Astrocyte of the spinal cord (primary cell): ENCODE results near the gene CACNA1D.

ENCODE experiments used
- DNase-seq: peaks from one replicate; pipeline ENCODE4 v3.0.0; 2011; ENCODE audit warnings: low read depth, low spot score
- H3K4me3 ChIP-seq: 2 replicates; pipeline ENCODE4 v1.5.1; 2011; ENCODE audit warnings: low read depth, mild to moderate bottlenecking, low read length, moderate library complexity
- CTCF ChIP-seq: IDR thresholded peaks from 2 replicates; pipeline ENCODE4 v1.5.1; 2012; ENCODE audit warnings: low read depth, mild to moderate bottlenecking, low read length, inconsistent platforms
- in situ Hi-C: cut with HindIII; loops from 2 replicates; pipeline ENCODE4 v1.10.0; 2017; ENCODE audit warnings: low sequenced_read_pairs

Gene CACNA1D

DNA sequence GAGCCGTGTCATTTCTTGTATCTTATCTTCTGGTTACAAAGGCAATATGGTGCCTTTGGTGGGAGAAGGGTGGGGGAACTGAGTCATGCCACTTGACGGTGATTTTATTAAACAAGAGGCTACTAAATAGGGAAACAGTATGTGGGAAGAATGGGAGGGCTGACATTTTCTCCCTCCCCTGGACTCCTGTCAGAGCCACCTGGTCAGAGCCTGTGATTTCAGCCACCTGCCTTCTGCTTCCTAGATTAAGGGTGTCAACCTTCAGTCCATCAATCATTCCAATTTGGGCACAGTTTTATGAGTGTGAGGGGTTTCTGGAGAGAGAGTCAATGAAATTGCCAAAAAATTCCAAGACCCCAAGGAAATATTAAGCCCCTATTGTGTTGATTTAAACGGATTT, 264.4 kb downstream of the CACNA1D start:
- in situ Hi-C loops, result no loop called here
- DNase-seq, result no peak
- no peak overlapping the region for H3K4me3 ChIP-seq
- no peak for TF ChIP-seq CTCF

- H3K4me3 ChIP-seq, result no peak overlapping the region
- no peak for DNase-seq
- in situ Hi-C loops, result no loop called here
- TF ChIP-seq CTCF, result no peak
Measured at GRCh38 chr3:53763353-53763752, 268.9 kb downstream of the CACNA1D start.

- no peak for TF ChIP-seq CTCF
- no peak overlapping the region for H3K4me3 ChIP-seq
- in situ Hi-C loops, result no loop called here
- DNase-seq, result no peak
Measured at GRCh38 chr3:53764026-53764775, 269.8 kb downstream of the CACNA1D start.

- H3K4me3 ChIP-seq, result no peak overlapping the region
- no peak for DNase-seq
- in situ Hi-C loops, result no loop called here
- TF ChIP-seq CTCF, result no peak
Measured at GRCh38 chr3:53765753-53766152, 271.3 kb downstream of the CACNA1D start.

- DNase-seq, result no peak
- no peak for TF ChIP-seq CTCF
- in situ Hi-C loops, result no loop called here
- H3K4me3 ChIP-seq, result no peak overlapping the region
Measured at GRCh38 chr3:53766706-53767105, 272.3 kb downstream of the CACNA1D start.

GRCh38 chr3:53768478-53769459, 274.4 kb downstream of the CACNA1D start:
- no peak for TF ChIP-seq CTCF

More at GRCh38 chr3:53768478-53769459, 274.4 kb downstream of the CACNA1D start:
- H3K4me3 ChIP-seq, result no peak overlapping the region
- DNase-seq, result no peak
- in situ Hi-C loops, result no loop called here
